Peyer's patch (tissue), 4 donors: ENCODE measurements around the gene CLASP1. TPM values are rescaled to one million over a fixed set of nuclear protein-coding genes. Genes with fewer than 3 reads are reported as not detected.
"Not testable (repeated sequence)": the region's sequence is repeated elsewhere in the genome, so short reads cannot be mapped to it uniquely, and the experiment has no call there.

Experiments
- DNase-seq, 3 donors: peaks; one replicate each; pipeline ENCODE4 v3.0.0-alpha.2; 2017 to 2019
- H3K27ac ChIP-seq, 4 donors: fragments of 200-600 bp; sonication (generic); one replicate each; pipeline ENCODE4 v1.5.1; 2016 to 2019
- H3K27me3 ChIP-seq, 2 donors: fragments of 200-600 bp; sonication (generic); one replicate each; pipeline ENCODE4 v1.5.1; 2019
- H3K36me3 ChIP-seq, 3 donors: fragments of 200-600 bp; sonication (generic); one replicate each; pipeline ENCODE4 v1.5.1; 2016 to 2019
- H3K4me1 ChIP-seq, 4 donors: fragments of 200-600 bp; sonication (generic); one replicate each; pipeline ENCODE4 v1.5.1; 2016 to 2019
- H3K4me3 ChIP-seq, 4 donors: fragments of 200-600 bp; sonication (generic); 1 replicate in 3 of 4; 2 replicates in 1 of 4; pipeline ENCODE4 v1.5.1; 2016 to 2019; ENCODE audit warnings: mild to moderate bottlenecking in 1 of 4
- H3K9me3 ChIP-seq, 4 donors: fragments of 200-600 bp; sonication (generic); one replicate each; pipeline ENCODE4 v1.5.1; 2016 to 2019; ENCODE audit warnings: mild to moderate bottlenecking in 1 of 4
- CTCF ChIP-seq, 6 experiments: fragments of 450-650 bp in 4 of 6; fragments of 200-600 bp in 2 of 6; sonication (generic) in 1 of 6; IDR thresholded peaks; one replicate each; pipeline ENCODE4 v1.5.1; 2017 to 2019; ENCODE audit warnings: antibody characterized with exemption in 6 of 6, mild to moderate bottlenecking in 3 of 6, moderate library complexity in 1 of 6
- POLR2A ChIP-seq, 2 donors: fragments of 450-650 bp; IDR thresholded peaks; one replicate each; pipeline ENCODE4 v1.5.1; 2017; ENCODE audit warnings: antibody characterized with exemption in 2 of 2, mild to moderate bottlenecking in 2 of 2, moderate library complexity in 2 of 2
- total RNA-seq, 4 donors: library from RNA; depleted of rRNA; stranded (reverse); fragments of >200 nt; gene quantifications; one replicate each; pipeline ENCODE4 v1.1.0, GENCODE V29; 2016

The CLASP1 gene
- total RNA-seq, 4 donors from 2014 or later, result 30.5 to 130 (median 73.7) TPM

- Histone ChIP-seq H3K36me3 (no peaks in the 10 kb centered on the region), H3K27ac (no peak overlapping the region), H3K9me3 (no peaks in the 10 kb centered on the region), H3K27me3 (no peaks in the 10 kb centered on the region), H3K4me3 (no peak overlapping the region), H3K4me1 (no peaks in the 10 kb centered on the region)
- DNase-seq, result no peak
- TF ChIP-seq POLR2A (IDR thresholded peaks at IDR 0.05), result no peak
- no peak for TF ChIP-seq CTCF (IDR thresholded peaks at IDR 0.05)
Measured at GRCh38 chr2:121561617-121562268, 87.5 kb downstream of the CLASP1 start.

- Histone ChIP-seq H3K27me3 (no peaks in the 10 kb centered on the region), H3K4me3 (no peak overlapping the region), H3K9me3 (no peaks in the 10 kb centered on the region), H3K36me3 (no peaks in the 10 kb centered on the region), H3K27ac (no peak overlapping the region), H3K4me1 (no peaks in the 10 kb centered on the region)
- TF ChIP-seq POLR2A (IDR thresholded peaks at IDR 0.05), result no peak
- no peak for TF ChIP-seq CTCF (IDR thresholded peaks at IDR 0.05)
- DNase-seq, result no peak
Measured at GRCh38 chr2:121558329-121558728, 90.9 kb downstream of the CLASP1 start.

- TF ChIP-seq CTCF (IDR thresholded peaks at IDR 0.05) (no peak), POLR2A (IDR thresholded peaks at IDR 0.05) (no peak)
- no peaks in the 10 kb centered on the region for H3K4me1 ChIP-seq
- DNase-seq, result no peak
- no peaks in the 10 kb centered on the region for H3K27me3 ChIP-seq
- no peaks in the 10 kb centered on the region for H3K36me3 ChIP-seq
- no peak overlapping the region for H3K4me3 ChIP-seq
- no peaks in the 10 kb centered on the region for H3K9me3 ChIP-seq
- no peak overlapping the region for H3K27ac ChIP-seq
Measured at GRCh38 chr2:121555008-121555407, 94.3 kb downstream of the CLASP1 start.

- not testable (repeated sequence) for H3K36me3 ChIP-seq
Measured at GRCh38 chr2:121552477-121553180, 96.6 kb downstream of the CLASP1 start.

GRCh38 chr2:121550669-121551068 is 98.6 kb downstream of the CLASP1 start:
- Histone ChIP-seq H3K9me3 (no peaks in the 10 kb centered on the region), H3K27me3 (no peaks in the 10 kb centered on the region), H3K36me3 (no peaks in the 10 kb centered on the region), H3K4me1 (no peaks in the 10 kb centered on the region), H3K4me3 (no peak overlapping the region), H3K27ac (no peak overlapping the region)
- no peak for DNase-seq
- TF ChIP-seq CTCF (IDR thresholded peaks at IDR 0.05), result no peak
- no peak for TF ChIP-seq POLR2A (IDR thresholded peaks at IDR 0.05)

More at GRCh38 chr2:121552477-121553180, 96.6 kb downstream of the CLASP1 start:
- DNase-seq, H3K27me3 ChIP-seq, H3K27ac ChIP-seq, H3K4me1 ChIP-seq, H3K4me3 ChIP-seq, H3K9me3 ChIP-seq: not testable (repeated sequence)

- H3K36me3 ChIP-seq, result no peaks in the 10 kb centered on the region
- no peaks in the 10 kb centered on the region for H3K9me3 ChIP-seq
- no peaks in the 10 kb centered on the region for H3K4me1 ChIP-seq
- H3K27me3 ChIP-seq, result no peaks in the 10 kb centered on the region
- no peak overlapping the region for H3K27ac ChIP-seq
- H3K4me3 ChIP-seq, result no peak overlapping the region
- TF ChIP-seq POLR2A (IDR thresholded peaks at IDR 0.05) (no peak), CTCF (IDR thresholded peaks at IDR 0.05) (no peak)
- DNase-seq, result no peak
Measured at GRCh38 chr2:121547646-121548045, 101.6 kb downstream of the CLASP1 start.
